MV-4-11 (cell line): Measurements from ENCODE around the gene ZFAND3.

Source experiments
- DNase-seq: peaks from one replicate; lab custom pipeline; 2025; lab: John Stamatoyannopoulos, UW

The ZFAND3 gene

GRCh38 chr6:38004908-38005307 is 185.4 kb downstream of the ZFAND3 start:
- no peak for DNase-seq

- no peak for DNase-seq
Observed at GRCh38 chr6:38011937-38012336, 192.4 kb downstream of the ZFAND3 start.

GRCh38 chr6:38012573-38012972 is 193.0 kb downstream of the ZFAND3 start:
- DNase-seq: peak; percentile 26

GRCh38 chr6:38015341-38015740 is 195.8 kb downstream of the ZFAND3 start:
- DNase-seq: no peak

- peak; percentile 39 for DNase-seq
Observed at GRCh38 chr6:38016824-38017223, 197.3 kb downstream of the ZFAND3 start.

- DNase-seq: no peak
Observed at GRCh38 chr6:38018755-38019165, 199.2 kb downstream of the ZFAND3 start.

- DNase-seq: no peak
Observed at GRCh38 chr6:38020593-38020992, 201.1 kb downstream of the ZFAND3 start.

- no peak for DNase-seq
Observed at GRCh38 chr6:38021029-38021428, 201.5 kb downstream of the ZFAND3 start.

GRCh38 chr6:38021571-38021970 is 202.0 kb downstream of the ZFAND3 start:
- no peak for DNase-seq

GRCh38 chr6:38022688-38023087 is 203.2 kb downstream of the ZFAND3 start:
- DNase-seq: no peak

- DNase-seq: no peak
Observed at GRCh38 chr6:38024908-38025307, 205.4 kb downstream of the ZFAND3 start.

GRCh38 chr6:38025451-38025850 is 205.9 kb downstream of the ZFAND3 start:
- DNase-seq: no peak

- DNase-seq: no peak
Observed at GRCh38 chr6:38027685-38028373, 208.3 kb downstream of the ZFAND3 start.

- no peak for DNase-seq
Observed at GRCh38 chr6:38030380-38030779, 210.9 kb downstream of the ZFAND3 start.

- no peak for DNase-seq
Observed at GRCh38 chr6:38032797-38033196, 213.3 kb downstream of the ZFAND3 start.

GRCh38 chr6:38033442-38033982 is 214.0 kb downstream of the ZFAND3 start:
- DNase-seq: no peak

- DNase-seq: peak; percentile 38
Observed at GRCh38 chr6:38034274-38034914, 214.9 kb downstream of the ZFAND3 start.

- no peak for DNase-seq
Observed at GRCh38 chr6:38035478-38035877, 216.0 kb downstream of the ZFAND3 start.

- DNase-seq: no peak
Observed at GRCh38 chr6:38039502-38039901, 220.0 kb downstream of the ZFAND3 start.

GRCh38 chr6:38040254-38040653 is 220.7 kb downstream of the ZFAND3 start:
- no peak for DNase-seq

GRCh38 chr6:38043259-38043753 is 223.8 kb downstream of the ZFAND3 start:
- DNase-seq: no peak

- DNase-seq: no peak
Observed at GRCh38 chr6:38045701-38046305, 226.3 kb downstream of the ZFAND3 start.

- DNase-seq: no peak
Observed at GRCh38 chr6:38047562-38047961, 228.0 kb downstream of the ZFAND3 start.
